Ishikawa (cell line): ENCODE measurements around the gene KIAA1755.

Source experiments
- CREB1 ChIP-seq: IDR thresholded peaks from 2 replicates; pipeline ENCODE4 v1.6.1; 2012; ENCODE audit warnings: low read depth
- EP300 ChIP-seq: IDR thresholded peaks from 2 replicates; pipeline ENCODE4 v1.6.1; 2012; ENCODE audit warnings: borderline replicate concordance
- FOXM1 ChIP-seq: IDR thresholded peaks from 2 replicates; pipeline ENCODE4 v1.6.1; 2012; ENCODE audit warnings: low read depth, borderline replicate concordance
- TEAD4 ChIP-seq: IDR thresholded peaks from 2 replicates; pipeline ENCODE4 v1.6.1; 2012
- YY1 ChIP-seq: IDR thresholded peaks from 2 replicates; pipeline ENCODE4 v1.6.1; 2012; ENCODE audit warnings: low read depth
- ZBTB7A ChIP-seq: IDR thresholded peaks from 2 replicates; pipeline ENCODE4 v1.6.1; 2012; ENCODE audit warnings: low read depth
- TF ChIP-seq, protein P1 (sequence below): IDR thresholded peaks from 2 replicates; pipeline ENCODE4 v1.6.1; 2012

DNA sequence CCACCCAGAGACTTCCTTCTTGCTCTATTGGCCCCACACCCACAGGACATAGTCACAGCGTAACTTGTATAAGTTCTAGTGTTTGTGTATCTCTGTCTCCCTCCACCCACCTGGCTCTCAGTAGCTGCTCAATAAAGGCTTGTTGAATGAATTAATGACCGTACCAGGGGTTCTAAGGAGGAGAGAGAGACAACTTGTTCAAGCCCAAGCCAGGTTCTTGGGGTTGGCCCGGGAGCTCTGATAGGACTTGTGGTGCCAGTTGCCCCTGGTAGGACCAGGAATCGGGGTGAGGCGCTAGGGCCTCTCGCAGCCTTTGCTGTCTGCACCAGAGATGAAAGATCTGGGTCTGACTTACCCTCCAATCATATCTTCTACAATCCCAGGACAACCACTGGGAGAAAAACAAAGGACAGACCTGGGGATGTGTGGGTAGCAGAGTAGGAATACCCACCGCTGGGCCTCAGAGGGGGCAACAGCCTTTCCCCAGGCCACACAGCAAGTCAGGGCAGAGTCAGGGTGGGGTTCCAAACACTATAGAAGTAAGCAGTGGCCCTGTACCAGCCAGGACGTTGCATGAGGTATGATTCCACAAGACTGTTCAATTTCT lies 90.2 kb downstream of the KIAA1755 start:
- no peak for TF ChIP-seq TEAD4
- TF ChIP-seq, protein P1, sequence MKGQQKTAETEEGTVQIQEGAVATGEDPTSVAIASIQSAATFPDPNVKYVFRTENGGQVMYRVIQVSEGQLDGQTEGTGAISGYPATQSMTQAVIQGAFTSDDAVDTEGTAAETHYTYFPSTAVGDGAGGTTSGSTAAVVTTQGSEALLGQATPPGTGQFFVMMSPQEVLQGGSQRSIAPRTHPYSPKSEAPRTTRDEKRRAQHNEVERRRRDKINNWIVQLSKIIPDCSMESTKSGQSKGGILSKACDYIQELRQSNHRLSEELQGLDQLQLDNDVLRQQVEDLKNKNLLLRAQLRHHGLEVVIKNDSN = no peak
- no peak for TF ChIP-seq YY1
- no peak for TF ChIP-seq CREB1
- TF ChIP-seq ZBTB7A = no peak
- no peak for TF ChIP-seq FOXM1
- no peak for TF ChIP-seq EP300
